H1 (cell line): ENCODE data around the gene AIDA. TPM values are rescaled to one million over a fixed set of nuclear protein-coding genes. Genes with fewer than 3 reads are reported as not detected.

Source experiments
- CTCF ChIA-PET: fragments of 300-600 bp; sonication (Branson Sonifier 250); formaldehyde crosslinking; loops from one replicate; lab custom pipeline; 2021; ENCODE audit not compliant: partially characterized antibody; lab: Charles Lee
- POLR2A ChIA-PET: fragments of 300-600 bp; sonication (Branson Sonifier 250); formaldehyde crosslinking; loops from one replicate; lab custom pipeline; 2021; ENCODE audit warnings: inconsistent platforms; ENCODE audit not compliant: partially characterized antibody; lab: Charles Lee
- DNase-seq, 2 experiments: peaks; one replicate each; pipeline versions ENCODE4 v3.0.0 to v3.0.0-alpha.2; 2010 to 2022; ENCODE audit warnings: low spot score in 2 of 2, low read depth in 1 of 2, mixed read lengths in 1 of 2
- FAIRE-seq: peaks from 2 replicates; lab custom pipeline; 2011; peaks lifted over from hg19 to GRCh38; lab: Jason Lieb, UNC
- H2AFZ ChIP-seq: 2 replicates; pipeline ENCODE4 v1.8.1; 2012; ENCODE audit warnings: low read length, inconsistent platforms
- H2AK5ac ChIP-seq: 2 replicates; pipeline ENCODE4 v1.6.1; 2013; ENCODE audit warnings: low read depth, low read length
- H2BK120ac ChIP-seq: replicated peaks from 2 replicates; pipeline ENCODE3; 2013; ENCODE audit warnings: low read depth, low read length, inconsistent platforms
- H2BK12ac ChIP-seq: 2 replicates; pipeline ENCODE4 v1.6.1; 2013; ENCODE audit warnings: low read depth, low read length
- H2BK15ac ChIP-seq: 2 replicates; pipeline ENCODE4 v1.6.1; 2013; ENCODE audit warnings: low read length
- H2BK20ac ChIP-seq: 2 replicates; pipeline ENCODE4 v1.6.1; 2013; ENCODE audit warnings: low read length
- H2BK5ac ChIP-seq: 2 replicates; pipeline ENCODE4 v1.6.1; 2013; ENCODE audit warnings: low read depth, low read length
- H3K14ac ChIP-seq: 2 replicates; pipeline ENCODE4 v1.6.1; 2013; ENCODE audit warnings: inconsistent platforms; ENCODE audit not compliant: insufficient read length
- H3K18ac ChIP-seq: 2 replicates; pipeline ENCODE4 v1.6.1; 2013; ENCODE audit warnings: low read length; ENCODE audit errors: extremely low read depth
- H3K23ac ChIP-seq: 2 replicates; pipeline ENCODE4 v1.6.1; 2013; ENCODE audit warnings: inconsistent platforms; ENCODE audit not compliant: insufficient read length
- H3K23me2 ChIP-seq: 2 replicates; pipeline ENCODE4 v1.6.1; 2013; ENCODE audit warnings: low read depth, low read length
- H3K27ac ChIP-seq: 2 replicates; pipeline ENCODE4 v1.6.1; 2011; ENCODE audit warnings: low read depth, low read length, inconsistent platforms
- H3K27me3 ChIP-seq, 4 experiments: replicated peaks in 1 of 4; 1 replicate in 1 of 4; 2 replicates in 3 of 4; pipeline versions ENCODE4 v1.6.1 to v1.8.1; 2011 to 2013; ENCODE audit warnings: low read length in 3 of 4, mild to moderate bottlenecking in 3 of 4, inconsistent platforms in 2 of 4, mixed read lengths in 2 of 4, moderate library complexity in 1 of 4; ENCODE audit not compliant: control insufficient read depth in 3 of 4, insufficient read depth in 3 of 4; ENCODE audit errors: extremely low read depth in 1 of 4
- H3K36me3 ChIP-seq, 4 experiments: 2 replicates each; pipeline versions ENCODE4 v1.6.1 to v1.8.1; 2011 to 2013; ENCODE audit warnings: mild to moderate bottlenecking in 4 of 4, low read length in 3 of 4, moderate library complexity in 2 of 4, control low read depth in 1 of 4, inconsistent platforms in 1 of 4; ENCODE audit not compliant: insufficient read depth in 4 of 4, control insufficient read depth in 2 of 4
- H3K4ac ChIP-seq: replicated peaks from 2 replicates; pipeline ENCODE3; 2013; ENCODE audit warnings: low read length, low read depth, mixed read lengths, inconsistent platforms; ENCODE audit not compliant: insufficient read length
- H3K4me1 ChIP-seq, 4 experiments: replicated peaks in 1 of 4; 1 replicate in 1 of 4; 2 replicates in 3 of 4; pipeline versions ENCODE4 v1.6.1 to v1.8.1; 2011 to 2013; ENCODE audit warnings: low read length in 3 of 4, inconsistent platforms in 2 of 4, mixed read lengths in 1 of 4; ENCODE audit not compliant: insufficient read depth in 4 of 4, control insufficient read depth in 3 of 4
- H3K4me2 ChIP-seq, 2 experiments: 2 replicates each; pipeline versions ENCODE4 v1.6.1 to v1.8.1; 2011 to 2013; ENCODE audit warnings: low read depth in 2 of 2, low read length in 2 of 2, control low read depth in 1 of 2, inconsistent platforms in 1 of 2, mild to moderate bottlenecking in 1 of 2; ENCODE audit not compliant: insufficient read depth in 1 of 2
- H3K4me3 ChIP-seq, 4 experiments: fragments of 200-600, 300-600 bp in 1 of 4; sonication (generic), shearing (Covaris generic), sonication (Bioruptor Twin) in 1 of 4; 2 replicates each; pipeline versions ENCODE4 v1.5.1 to v1.8.1; 2011 to 2016; ENCODE audit warnings: low read length in 4 of 4, low read depth in 3 of 4, control low read depth in 2 of 4, inconsistent platforms in 2 of 4, mild to moderate bottlenecking in 2 of 4, mixed read lengths in 1 of 4, moderate library complexity in 1 of 4; ENCODE audit not compliant: insufficient read depth in 2 of 4; ENCODE audit errors: extremely low read depth in 1 of 4
- H3K56ac ChIP-seq: replicated peaks from 2 replicates; pipeline ENCODE3; 2013; ENCODE audit warnings: low read depth, mild to moderate bottlenecking, mixed read lengths, low read length, inconsistent platforms; ENCODE audit not compliant: insufficient read length
- H3K79me1 ChIP-seq: 2 replicates; pipeline ENCODE4 v1.6.1; 2013; ENCODE audit warnings: low read depth, low read length, control low read depth
- H3K79me2 ChIP-seq, 2 experiments: 2 replicates each; pipeline versions ENCODE4 v1.6.1 to v1.8.1; 2012 to 2013; ENCODE audit warnings: low read length in 2 of 2, mild to moderate bottlenecking in 2 of 2, inconsistent platforms in 1 of 2; ENCODE audit not compliant: insufficient read depth in 2 of 2, control insufficient read depth in 1 of 2
- H3K9ac ChIP-seq, 4 experiments: replicated peaks in 1 of 4; 1 replicate in 1 of 4; 2 replicates in 3 of 4; pipeline versions ENCODE4 v1.6.1 to v1.8.1; 2011 to 2013; ENCODE audit warnings: low read depth in 3 of 4, low read length in 3 of 4, control low read depth in 2 of 4, mild to moderate bottlenecking in 2 of 4, moderate library complexity in 2 of 4, inconsistent platforms in 1 of 4; ENCODE audit errors: extremely low read depth in 1 of 4
- H3K9me3 ChIP-seq, 2 experiments: 2 replicates each; pipeline versions ENCODE4 v1.6.1 to v1.8.1; 2012 to 2013; ENCODE audit warnings: mild to moderate bottlenecking in 2 of 2, moderate library complexity in 2 of 2, control low read depth in 1 of 2, inconsistent platforms in 1 of 2, low read depth in 1 of 2, low read length in 1 of 2, mixed read lengths in 1 of 2; ENCODE audit not compliant: insufficient read depth in 2 of 2
- H4K20me1 ChIP-seq, 2 experiments: replicated peaks in 1 of 2; 2 replicates each; pipeline versions ENCODE3 to v1.8.1; 2011 to 2013; ENCODE audit warnings: inconsistent platforms in 2 of 2, low read length in 2 of 2, mild to moderate bottlenecking in 1 of 2; ENCODE audit not compliant: insufficient read depth in 2 of 2, control insufficient read depth in 1 of 2
- H4K5ac ChIP-seq: 2 replicates; pipeline ENCODE4 v1.6.1; 2013; ENCODE audit warnings: low read length, low read depth, mixed read lengths, inconsistent platforms; ENCODE audit not compliant: insufficient read length
- H4K8ac ChIP-seq: 2 replicates; pipeline ENCODE4 v1.8.0; 2013; ENCODE audit warnings: mild to moderate bottlenecking, moderate library complexity, low read length, inconsistent platforms; ENCODE audit not compliant: insufficient read depth; ENCODE audit errors: extremely low read depth
- H4K91ac ChIP-seq: replicated peaks from 2 replicates; pipeline ENCODE3; 2013; ENCODE audit warnings: low read length, mixed read lengths, inconsistent platforms; ENCODE audit not compliant: insufficient read length
- CEBPB ChIP-seq: IDR thresholded peaks from 2 replicates; pipeline ENCODE4 v1.6.1; 2012; ENCODE audit warnings: low read depth, low read length
- CREB1 ChIP-seq: IDR thresholded peaks from 2 replicates; pipeline ENCODE4 v1.6.1; 2012; ENCODE audit warnings: inconsistent platforms
- POLR2AphosphoS5 ChIP-seq: IDR thresholded peaks from 2 replicates; pipeline ENCODE4 v1.6.1; 2011; ENCODE audit warnings: low read depth, low read length
- RAD21 ChIP-seq, 2 experiments: IDR thresholded peaks in 1 of 2; conservative IDR thresholded peaks in 1 of 2; 2 replicates each; pipeline ENCODE4 v1.6.1; 2011; ENCODE audit warnings: low read depth in 2 of 2, low read length in 2 of 2, improper control_type of control experiment in 1 of 2, inconsistent platforms in 1 of 2, mild to moderate bottlenecking in 1 of 2, moderate library complexity in 1 of 2
- SIRT6 ChIP-seq: IDR thresholded peaks from one replicate; pipeline ENCODE4 v1.7.1; 2012; ENCODE audit warnings: low read length, inconsistent platforms
- WGBS, 2 experiments: shearing (Covaris generic) in 1 of 2; methylation state at CpG; one replicate each; pipeline versions ENCODE4 v1.1.6 to v1.1.7; 2013 to 2015; ENCODE audit warnings: low lambda C conversion rate in 2 of 2, mixed read lengths in 2 of 2, inconsistent platforms in 1 of 2, low coverage in 1 of 2, missing lambda C conversion rate in 1 of 2; ENCODE audit not compliant: insufficient replicate concordance in 2 of 2, insufficient coverage in 1 of 2, insufficient read length in 1 of 2; ENCODE audit errors: extremely low coverage in 1 of 2, missing lambda C conversion rate in 1 of 2; 5-methylcytosine and 5-hydroxymethylcytosine counted together
- polyA plus RNA-seq, 7 experiments: library from polyadenylated mRNA; depleted of rRNA in 3 of 7; stranded (reverse) in 5 of 7; unstranded in 2 of 7; fragments of >200 nt in 5 of 7; fragments of 200-250 nt in 2 of 7; gene quantifications; 1 replicate in 5 of 7; 2 replicates in 1 of 7; 4 replicates in 1 of 7; pipeline versions ENCODE4 v1.2.1 to v1.2.3, GENCODE V29; 2011 to 2013; ENCODE audit warnings: missing spikeins in 2 of 7, mixed read lengths in 2 of 7
- total RNA-seq: library from RNA; stranded (reverse); fragmentation: NEBNext Ultra II Directional; extraction: Animal tissue kit (Norgen Biotek cat#: 25700); gene quantifications from 2 replicates; pipeline ENCODE4 v1.2.1, GENCODE V29; 2021
- TF ChIP-seq, protein P1 (sequence below): IDR thresholded peaks from 2 replicates; pipeline ENCODE4 v1.6.1; 2012; ENCODE audit warnings: low read length, inconsistent platforms
- TF ChIP-seq, protein P2 (sequence below), 3 experiments: IDR thresholded peaks; 1 replicate in 2 of 3; 2 replicates in 1 of 3; pipeline versions ENCODE4 v1.5.1 to v1.6.1; 2011; ENCODE audit warnings: low read length in 3 of 3, mild to moderate bottlenecking in 3 of 3, inconsistent platforms in 2 of 3, low read depth in 1 of 3, moderate library complexity in 1 of 3; ENCODE audit not compliant: insufficient read depth in 1 of 3; ENCODE audit errors: control extremely low read depth in 1 of 3

The AIDA gene
- total and polyA plus RNA-seq, 2 of the 8 experiments (the other 6 are each of a cell fraction or from before 2014, with no cell fraction given), result 52.5 to 103 TPM

DNA sequence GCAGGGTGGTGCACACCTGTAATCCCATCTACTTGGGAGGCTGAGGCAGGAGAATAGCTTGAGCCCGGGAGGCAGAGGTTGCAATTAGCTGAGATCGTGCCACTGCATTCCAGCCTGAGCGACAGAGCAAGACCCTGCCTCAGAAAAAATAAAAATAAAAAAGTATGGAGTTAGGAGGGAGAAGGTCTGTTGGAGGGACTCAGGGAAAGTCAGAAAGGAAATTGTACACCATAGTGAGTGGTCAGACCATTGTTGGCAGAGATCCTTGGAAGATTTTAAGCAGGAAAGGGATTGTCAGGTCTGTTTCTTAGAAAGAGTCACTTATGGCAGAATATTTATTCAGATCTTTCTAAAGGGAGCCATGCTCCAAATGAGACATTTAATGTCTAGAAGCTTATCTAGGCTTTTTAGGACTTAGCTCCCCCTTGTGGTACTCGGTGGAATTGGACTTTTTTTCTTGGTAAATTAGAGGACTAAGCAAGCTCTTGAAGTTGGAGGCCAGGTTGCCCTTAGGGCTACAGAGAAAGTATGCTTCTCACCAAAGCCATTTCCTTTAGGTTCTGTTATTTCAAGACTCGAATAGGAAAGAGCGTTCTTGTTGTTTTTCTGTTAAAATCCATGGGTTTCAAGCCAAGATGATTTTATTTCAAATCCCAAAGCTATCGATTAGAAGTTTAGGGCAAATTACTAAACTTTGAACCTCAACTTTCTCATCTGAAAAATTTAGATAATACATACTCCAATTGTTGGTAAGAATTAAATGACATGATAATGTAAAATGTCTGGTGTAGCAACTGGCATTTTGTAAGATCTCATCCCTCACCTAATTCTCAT is 77.9 kb downstream of the AIDA start:
- Histone ChIP-seq H3K18ac (no peak overlapping the region), H4K91ac (no peak overlapping the region), H3K56ac (no peak overlapping the region), H3K36me3 (peaks cover 11 to 42% (median 30%) of the 10 kb centered on the region in 4 experiments), H2BK5ac (no peak overlapping the region), H2BK15ac (no peak overlapping the region), H3K27ac (no peak overlapping the region), H2BK20ac (no peak overlapping the region), H4K5ac (no peak overlapping the region), H2AK5ac (no peak overlapping the region), H3K79me1 (no peaks in the 10 kb centered on the region), H3K23ac (no peak overlapping the region), H2AFZ (no peak overlapping the region), H2BK120ac (no peak overlapping the region), H3K4me1 (no peaks in the 10 kb centered on the region), H3K9me3 (no peaks in the 10 kb centered on the region), H3K4me2 (no peak overlapping the region), H2BK12ac (no peak overlapping the region), H3K9ac (no peak overlapping the region), H3K79me2 (no peaks in the 10 kb centered on the region; a peak in 1 of 4 replicates), H3K23me2 (no peaks in the 10 kb centered on the region), H3K27me3 (no peaks in the 10 kb centered on the region), H4K8ac (no peak overlapping the region), H3K14ac (no peak overlapping the region), H3K4ac (no peak overlapping the region), H4K20me1 (peaks cover 0 to 2% of the 10 kb centered on the region in 2 experiments), H3K4me3 (no peak overlapping the region)
- peak in 1 of 2 experiments; percentile 64 for DNase-seq
- ChIA-PET POLR2A (interaction anchor here (0.6 to 1.3 kb wide), 3 partner anchors 10 to 169 kb away, joined by 3 to 7 read pairs (median 7); no protein-coding TSS in a partner anchor), CTCF (interaction anchor here (0.6 to 2.4 kb wide), 26 partner anchors 9 to 383 kb away, joined by 3 to 19 read pairs (median 4); partner anchors contain the start of gene TAF1A)
- FAIRE-seq, result peak; percentile 79
- WGBS, 2 experiments, result 67% methylated on average over 7 of the region's 7 CpGs; no CpG with 5 or more reads in 1 of the 2 experiments
- TF ChIP-seq CREB1 (no peak), RAD21 (IDR thresholded peaks at IDR 0.05 in 1 of 2, conservative IDR thresholded peaks at IDR 0.05 in 1 of 2; ENCODE audit: low read depth in 2 of 2, low read length in 2 of 2) (peak; percentile 69 to 70), POLR2AphosphoS5 (no peak), CEBPB (no peak), SIRT6 (no peak)
- TF ChIP-seq, protein P1, sequence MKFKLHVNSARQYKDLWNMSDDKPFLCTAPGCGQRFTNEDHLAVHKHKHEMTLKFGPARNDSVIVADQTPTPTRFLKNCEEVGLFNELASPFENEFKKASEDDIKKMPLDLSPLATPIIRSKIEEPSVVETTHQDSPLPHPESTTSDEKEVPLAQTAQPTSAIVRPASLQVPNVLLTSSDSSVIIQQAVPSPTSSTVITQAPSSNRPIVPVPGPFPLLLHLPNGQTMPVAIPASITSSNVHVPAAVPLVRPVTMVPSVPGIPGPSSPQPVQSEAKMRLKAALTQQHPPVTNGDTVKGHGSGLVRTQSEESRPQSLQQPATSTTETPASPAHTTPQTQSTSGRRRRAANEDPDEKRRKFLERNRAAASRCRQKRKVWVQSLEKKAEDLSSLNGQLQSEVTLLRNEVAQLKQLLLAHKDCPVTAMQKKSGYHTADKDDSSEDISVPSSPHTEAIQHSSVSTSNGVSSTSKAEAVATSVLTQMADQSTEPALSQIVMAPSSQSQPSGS, result no peak
- TF ChIP-seq, protein P2, sequence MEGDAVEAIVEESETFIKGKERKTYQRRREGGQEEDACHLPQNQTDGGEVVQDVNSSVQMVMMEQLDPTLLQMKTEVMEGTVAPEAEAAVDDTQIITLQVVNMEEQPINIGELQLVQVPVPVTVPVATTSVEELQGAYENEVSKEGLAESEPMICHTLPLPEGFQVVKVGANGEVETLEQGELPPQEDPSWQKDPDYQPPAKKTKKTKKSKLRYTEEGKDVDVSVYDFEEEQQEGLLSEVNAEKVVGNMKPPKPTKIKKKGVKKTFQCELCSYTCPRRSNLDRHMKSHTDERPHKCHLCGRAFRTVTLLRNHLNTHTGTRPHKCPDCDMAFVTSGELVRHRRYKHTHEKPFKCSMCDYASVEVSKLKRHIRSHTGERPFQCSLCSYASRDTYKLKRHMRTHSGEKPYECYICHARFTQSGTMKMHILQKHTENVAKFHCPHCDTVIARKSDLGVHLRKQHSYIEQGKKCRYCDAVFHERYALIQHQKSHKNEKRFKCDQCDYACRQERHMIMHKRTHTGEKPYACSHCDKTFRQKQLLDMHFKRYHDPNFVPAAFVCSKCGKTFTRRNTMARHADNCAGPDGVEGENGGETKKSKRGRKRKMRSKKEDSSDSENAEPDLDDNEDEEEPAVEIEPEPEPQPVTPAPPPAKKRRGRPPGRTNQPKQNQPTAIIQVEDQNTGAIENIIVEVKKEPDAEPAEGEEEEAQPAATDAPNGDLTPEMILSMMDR (IDR thresholded peaks at IDR 0.05; ENCODE audit: control extremely low read depth in 1 of 3, insufficient read depth in 1 of 3, low read depth in 1 of 3, low read length in 3 of 3), result peak in 2 of 3 experiments; percentile 67 to 83; a peak in 3 of 4 replicates
